HG03432 (cell line): ENCODE measurements around the gene ZNF200.
"Not testable (repeated sequence)": the region's sequence is repeated elsewhere in the genome, so short reads cannot be mapped to it uniquely, and the experiment has no call there.

Source experiments
- ATAC-seq: cut with Tn5 transposase; IDR thresholded peaks from one replicate; pipeline ENCODE4 v1.9.1; 2021; ENCODE audit warnings: mild to moderate bottlenecking, moderate library complexity; ENCODE audit not compliant: unreplicated experiment

ZNF200 gene

DNA sequence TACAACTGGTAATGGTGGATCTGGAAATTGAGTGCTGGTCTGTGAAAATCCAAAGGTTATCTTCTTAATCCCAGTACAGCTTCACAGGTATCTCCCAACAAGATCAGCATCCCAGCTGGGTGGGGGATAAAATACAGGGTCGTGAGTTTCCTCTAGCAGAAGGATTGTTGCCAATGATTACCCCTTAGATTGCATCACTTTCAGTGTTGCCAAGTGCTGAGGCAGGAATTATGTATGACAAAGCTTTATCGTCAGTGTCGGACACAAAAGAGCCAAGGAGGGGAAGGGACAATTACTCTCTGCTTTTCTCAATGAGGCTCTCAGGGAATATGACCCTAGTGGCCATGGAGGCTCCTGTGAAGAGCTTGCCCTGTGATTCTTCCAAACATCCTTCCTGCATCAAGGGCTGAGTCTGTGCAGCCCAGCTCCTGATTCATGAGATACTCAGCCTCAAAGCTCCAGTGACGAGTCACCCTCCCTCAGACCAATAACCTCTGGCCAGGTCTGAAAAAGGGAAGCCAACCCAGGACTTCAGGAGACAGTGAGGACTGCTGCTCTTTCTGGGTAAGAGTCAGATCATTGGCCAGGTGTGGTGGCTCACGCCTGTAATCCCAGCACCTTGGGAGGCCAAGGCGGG lies 31.9 kb downstream of the ZNF200 start:
- no peak for ATAC-seq

DNA sequence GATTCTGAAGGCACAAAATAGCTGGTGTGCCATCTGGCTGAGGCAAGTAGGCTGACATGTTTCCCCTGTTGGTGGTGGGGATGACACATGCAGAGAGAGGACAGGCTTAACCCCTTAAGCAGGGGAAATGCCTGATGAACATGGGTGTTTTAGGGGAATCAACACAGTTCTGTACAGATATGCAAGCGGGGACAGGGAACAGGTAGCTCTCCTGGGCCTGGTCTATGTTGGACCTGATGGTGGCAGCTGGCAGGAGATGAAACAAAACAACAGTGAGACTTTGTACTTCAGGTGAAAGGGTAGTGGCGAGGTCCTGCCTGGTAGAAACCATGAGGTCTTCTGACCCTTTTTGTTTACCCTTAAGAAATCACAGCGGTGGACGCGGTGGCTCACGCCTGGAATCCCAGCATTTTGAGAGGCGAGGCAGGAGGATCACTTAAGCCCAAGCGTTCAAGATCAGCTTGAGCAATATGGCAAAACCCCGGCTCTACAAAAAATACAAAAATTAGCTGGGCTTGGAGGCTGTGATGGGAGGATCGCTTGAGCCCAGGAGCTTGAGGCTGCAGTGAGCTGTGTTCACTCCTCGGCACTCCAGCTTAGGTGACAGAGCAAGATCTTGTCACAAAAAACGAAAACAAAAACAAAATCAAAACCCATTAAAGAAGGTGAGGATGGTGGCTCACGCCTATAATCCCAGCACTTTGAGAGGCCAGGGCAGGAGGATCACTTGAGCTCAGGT lies 36.5 kb downstream of the ZNF200 start:
- no peak for ATAC-seq

DNA sequence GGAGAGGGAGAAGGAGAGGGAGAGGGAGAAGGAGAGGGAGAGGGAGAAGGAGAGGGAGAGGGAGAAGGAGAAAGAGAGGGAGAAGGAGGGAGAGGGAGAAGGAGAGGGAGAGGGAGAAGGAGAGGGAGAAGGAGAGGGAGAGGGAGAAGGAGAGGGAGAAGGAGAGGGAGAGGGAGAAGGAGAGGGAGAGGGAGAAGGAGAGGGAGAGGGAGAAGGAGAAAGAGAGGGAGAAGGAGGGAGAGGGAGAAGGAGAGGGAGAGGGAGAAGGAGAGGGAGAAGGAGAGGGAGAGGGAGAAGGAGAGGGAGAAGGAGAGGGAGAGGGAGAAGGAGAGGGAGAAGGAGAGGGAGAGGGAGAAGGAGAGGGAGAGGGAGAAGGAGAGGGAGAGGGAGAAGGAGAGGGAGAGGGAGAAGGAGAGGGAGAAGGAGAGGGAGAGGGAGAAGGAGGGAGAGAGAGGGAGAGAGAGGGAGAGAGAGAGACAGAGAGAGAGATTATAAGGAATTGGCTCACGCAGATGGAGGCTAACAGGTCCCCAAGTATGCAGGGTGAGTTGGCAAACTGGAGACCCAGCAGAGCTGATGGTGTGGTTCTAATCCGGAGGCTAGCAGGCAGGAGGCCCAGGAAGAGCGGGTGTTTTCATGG lies 37.1 kb downstream of the ZNF200 start:
- ATAC-seq: not testable (repeated sequence)

DNA sequence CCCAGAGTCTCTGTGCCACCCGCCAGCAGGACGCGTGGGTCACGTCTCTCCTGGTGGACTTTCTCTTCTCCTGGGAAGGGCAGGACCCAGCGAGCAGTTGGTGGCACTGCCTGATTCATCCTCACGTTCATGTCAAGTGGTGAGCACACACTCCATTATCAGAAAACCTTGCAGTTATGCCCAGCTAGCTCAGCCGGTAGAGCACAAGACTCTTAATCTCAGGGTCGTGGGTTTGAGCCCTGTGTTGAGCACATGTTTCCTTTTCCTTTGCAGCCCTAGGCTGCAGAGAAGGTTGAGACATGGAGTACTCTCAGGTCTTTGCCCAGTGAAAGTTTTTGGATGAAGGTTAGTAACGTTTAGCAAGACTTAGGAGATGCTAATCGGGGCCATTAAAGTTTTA lies 39.0 kb downstream of the ZNF200 start:
- ATAC-seq: no peak

DNA sequence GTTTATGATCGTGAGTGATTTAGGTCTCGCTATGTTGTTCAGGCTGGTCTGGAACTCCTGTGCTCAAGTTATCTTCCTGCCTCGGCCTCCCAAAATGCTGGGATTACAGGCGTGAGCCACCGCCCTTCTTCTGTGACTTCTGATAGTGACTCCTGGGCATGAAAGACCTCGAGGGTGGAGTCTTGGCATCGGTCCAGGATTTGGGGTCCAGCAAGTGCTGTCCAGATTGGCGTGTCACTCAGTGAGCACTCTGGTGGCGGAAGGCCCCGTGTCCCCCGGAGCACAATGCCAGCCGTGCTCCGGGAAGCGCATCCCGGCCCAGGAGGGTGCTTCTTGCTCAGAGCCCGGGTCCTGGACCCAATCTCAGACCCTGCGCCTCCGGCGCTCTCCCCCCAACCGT lies 40.2 kb downstream of the ZNF200 start:
- no peak for ATAC-seq

DNA sequence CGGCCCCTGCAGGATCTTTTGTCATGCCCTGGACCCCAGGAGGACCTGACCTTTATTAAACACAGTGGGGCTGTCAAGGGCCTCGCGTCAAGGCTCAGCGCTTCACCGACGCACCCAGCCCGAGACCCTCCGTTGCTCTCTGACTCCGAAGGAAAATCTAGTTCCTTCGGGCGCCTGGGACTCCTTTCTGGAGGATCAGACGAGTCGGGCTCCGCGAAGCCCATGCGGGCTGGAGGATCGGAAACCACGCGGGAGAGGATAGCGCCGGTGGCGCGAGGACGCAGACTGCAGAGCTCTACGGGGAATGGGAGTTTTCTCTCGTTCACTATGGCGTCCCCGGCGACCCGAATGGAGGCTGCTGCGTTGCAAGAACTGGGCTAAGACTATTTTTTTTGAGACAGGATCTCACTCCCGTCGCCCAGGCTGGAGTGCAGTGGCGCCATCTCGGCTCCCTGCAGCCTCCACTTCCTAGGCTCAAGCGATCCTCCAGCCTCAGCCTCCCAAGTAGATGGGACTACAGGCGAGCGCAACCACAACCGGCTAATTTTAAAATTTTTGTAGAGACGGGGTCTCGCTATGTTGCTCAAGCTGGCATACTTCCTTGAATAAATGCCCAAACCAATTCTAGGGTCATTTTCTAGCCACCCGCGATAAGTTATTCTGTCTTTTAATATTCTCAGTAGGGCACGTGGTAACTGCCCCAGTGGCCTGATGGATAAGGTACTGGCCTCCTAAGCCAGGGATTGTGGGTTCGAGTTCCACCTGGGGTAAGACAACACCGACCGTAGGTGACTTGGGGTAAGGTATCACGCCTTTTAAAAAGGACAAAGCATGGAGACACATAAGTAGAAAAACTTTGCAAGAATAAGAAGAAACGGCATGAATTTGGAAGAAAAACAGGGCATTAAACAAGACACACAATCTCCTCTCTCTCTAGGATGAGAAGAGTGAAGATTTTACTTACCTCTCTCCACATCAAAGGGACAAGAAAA lies 41.4 kb downstream of the ZNF200 start:
- no peak for ATAC-seq

DNA sequence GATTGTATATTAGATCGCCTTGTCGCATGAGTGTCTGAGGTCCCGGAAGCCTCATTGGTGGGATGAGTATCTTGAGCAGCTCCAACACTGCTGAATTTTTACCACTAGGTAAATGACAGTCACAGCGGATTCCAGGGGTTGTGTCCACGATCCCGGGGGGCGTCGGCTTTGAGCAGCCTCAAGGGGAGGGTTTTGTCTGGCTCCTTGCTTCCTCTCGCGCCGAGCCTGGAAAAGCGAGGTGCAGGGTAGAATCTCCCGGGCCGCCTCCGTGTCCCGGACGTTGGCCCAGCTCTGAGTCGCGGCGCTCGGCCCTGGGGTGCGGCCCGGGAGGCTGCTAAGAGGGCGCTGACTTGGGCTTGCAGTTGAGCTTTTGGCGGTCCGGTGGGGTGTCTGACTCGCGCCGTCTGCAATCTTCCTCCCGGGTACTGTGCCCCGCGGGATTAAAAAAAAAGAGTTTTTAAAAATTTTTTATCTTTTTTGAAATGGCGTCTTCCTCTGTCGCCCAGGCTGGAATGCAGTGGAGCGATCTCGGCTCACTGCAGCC lies 42.4 kb downstream of the ZNF200 start:
- ATAC-seq: no peak

DNA sequence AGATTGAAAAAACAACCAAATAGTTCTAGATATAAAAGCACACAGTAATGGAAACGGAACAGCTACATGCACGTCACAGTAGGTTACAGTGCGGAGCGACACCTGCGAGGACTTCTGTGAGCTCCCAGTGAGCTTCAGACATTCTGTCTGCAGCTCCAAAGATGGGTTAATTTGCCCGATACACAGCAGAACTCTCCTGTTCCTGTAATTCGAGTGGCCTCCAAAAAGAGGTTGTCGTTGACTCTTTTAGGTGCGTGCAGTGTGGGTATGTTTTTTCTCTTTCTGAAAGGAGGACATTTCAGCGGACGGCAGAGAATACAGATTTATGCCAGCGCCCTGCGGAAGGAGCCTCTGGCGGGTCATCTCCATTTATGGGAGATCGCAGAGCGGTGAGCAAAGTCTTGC lies 44.0 kb downstream of the ZNF200 start:
- ATAC-seq: no peak

DNA sequence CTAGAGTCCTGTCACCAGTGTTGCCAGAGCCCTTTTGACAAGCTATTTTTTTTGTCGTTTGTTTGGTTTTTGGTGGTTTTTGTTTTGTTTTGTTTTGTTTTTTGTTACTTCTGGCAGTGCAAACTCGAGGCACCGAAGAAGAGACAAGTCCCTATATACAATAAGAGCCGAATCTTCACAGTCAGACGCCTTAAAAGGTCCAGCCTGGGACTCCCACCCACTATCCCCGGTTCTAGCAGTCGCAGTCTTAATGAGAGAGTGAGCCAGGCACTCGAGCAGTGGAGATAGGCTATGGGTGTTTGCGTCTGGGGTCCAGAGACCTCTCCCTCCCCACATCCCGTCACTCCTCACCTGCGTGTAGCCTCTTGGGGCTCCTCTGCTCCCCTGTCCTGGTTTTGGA lies 45.1 kb downstream of the ZNF200 start:
- ATAC-seq: no peak

DNA sequence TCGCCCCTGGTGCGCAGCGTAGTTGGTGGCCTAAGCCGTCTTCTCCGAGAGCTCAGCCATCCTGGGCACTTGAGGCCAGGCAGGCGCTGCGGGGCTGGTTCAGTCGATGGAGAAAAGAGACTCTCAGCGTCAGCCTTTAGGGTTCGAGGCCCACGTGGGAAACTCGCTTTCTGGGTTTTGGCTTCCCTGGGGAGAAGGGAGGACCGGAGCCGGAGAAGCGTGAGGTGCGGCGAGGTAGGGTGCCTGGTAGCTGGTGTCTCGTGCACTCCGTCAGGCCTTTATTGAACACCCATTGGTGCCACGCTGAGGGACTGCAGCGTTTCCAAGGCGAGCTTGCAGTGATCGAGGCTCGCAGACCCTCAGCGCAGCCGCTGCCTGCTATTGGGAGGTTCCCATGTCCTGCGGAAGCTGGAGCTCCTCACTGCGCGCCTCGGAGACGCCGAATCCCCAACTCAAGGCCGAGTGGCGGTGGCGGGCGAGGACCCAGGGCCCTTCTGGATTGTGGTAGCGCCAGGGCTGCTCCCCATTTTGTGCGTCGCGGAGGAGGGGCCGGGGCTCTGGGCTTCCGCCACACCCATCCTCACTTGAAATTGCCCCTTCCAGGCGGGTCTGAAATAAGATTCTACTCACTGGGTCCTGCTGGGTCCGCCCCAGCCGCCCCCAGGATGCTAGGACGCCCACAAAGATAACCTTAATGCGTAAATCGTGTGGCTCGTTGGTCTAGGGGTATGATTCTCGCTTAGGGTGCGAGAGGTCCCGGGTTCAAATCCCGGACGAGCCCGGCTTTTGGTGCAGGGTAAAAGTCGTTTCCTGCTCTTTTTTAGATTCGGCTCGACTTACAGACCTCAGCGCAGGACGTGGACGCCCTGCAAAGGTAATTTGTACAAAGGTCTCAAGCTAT lies 45.8 kb downstream of the ZNF200 start:
- peak; percentile 38 for ATAC-seq

DNA sequence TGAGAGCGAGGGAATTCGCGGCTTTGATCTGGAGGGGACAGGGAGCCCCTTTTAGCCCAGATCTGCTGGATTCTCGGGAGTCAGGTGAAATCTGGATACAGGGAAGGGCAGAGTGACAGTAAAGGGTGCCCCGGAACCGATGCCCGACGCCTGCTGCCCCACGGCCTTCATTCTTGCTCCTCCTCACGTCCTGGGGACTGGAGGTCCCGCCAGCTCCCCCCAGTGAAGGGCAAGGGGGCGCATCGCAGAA lies 46.4 kb downstream of the ZNF200 start:
- no peak for ATAC-seq

DNA sequence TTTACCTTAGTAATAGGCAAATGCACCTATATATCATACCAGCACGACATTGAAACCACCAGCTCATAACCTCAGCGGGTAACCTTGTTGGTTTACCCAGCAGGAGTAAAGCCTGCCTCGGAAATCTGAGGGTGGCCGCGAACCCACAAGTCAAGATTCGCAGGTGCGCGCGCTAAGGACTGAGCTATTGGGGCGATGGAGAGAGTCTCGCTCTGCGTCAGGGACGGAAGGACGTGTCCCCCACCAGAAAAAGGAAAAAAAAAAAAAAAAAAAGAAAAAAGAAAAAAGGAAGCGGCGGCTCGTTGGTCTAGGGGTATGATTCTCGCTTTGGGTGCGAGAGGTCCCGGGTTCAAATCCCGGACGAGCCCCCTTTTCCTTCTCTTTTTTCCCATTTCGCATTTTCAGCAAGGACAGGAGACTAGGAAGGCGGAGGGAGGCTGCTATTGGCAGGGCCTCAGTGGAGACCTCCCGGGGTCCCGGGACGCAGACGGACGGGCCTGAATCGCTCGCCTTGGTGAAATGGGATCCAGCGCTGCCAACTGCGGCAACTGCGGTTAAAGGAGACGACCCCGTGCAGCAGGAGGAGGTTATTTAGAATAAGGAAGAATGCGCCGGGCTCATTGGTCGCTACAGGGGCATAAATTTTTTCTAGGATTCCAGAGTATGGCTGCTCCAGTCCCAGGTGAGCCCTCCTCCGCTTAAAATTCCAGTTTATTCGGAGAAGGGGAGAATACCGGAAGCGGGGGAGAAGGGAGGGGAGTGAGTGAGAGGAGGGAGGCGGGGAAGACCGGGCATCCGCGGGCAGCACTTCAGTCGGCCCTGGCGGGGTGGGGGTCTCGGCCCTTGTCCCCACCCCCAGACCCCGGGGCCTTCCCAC lies 46.9 kb downstream of the ZNF200 start, which contains the start of gene OR1F1:
Gene OR1F1 (plus strand): TSS at position 407 of the 877 bp plus-strand sequence.
- no peak for ATAC-seq

DNA sequence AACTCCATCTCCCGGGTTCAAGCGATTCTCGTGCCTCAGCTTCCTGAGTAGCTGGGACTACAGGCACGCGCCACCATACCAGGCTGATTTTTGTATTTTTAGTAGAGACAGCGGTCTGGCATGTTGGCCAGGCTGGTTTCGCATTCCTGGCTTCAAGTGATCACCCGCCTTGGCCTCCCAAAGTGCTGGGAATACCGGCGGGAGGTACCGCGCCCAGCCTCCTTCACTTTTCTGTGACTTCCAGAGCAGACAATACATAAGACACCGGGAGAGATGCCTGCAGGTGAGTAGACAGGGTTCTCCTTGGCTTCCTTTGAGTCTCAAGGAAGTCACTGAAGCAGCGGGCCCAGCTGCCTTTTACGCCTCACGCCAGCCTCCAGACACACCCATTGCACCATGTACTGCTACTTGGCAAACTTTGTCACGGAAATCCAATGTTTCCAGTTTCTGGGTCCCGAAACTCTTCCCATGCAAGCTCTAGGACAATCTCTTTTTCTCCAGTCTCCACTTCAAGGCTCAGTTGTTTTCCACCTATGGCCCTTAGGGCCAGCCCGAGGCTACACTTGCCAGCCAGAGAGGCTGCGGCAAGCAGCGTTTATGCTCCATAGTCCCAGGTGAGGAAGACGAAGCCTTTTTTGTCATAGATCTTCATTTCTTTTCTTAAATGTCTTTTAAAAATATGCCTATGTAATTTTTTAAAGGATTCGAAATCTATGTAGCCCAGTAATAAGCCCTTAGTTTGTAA lies 47.8 kb downstream of the ZNF200 start:
- no peak for ATAC-seq

DNA sequence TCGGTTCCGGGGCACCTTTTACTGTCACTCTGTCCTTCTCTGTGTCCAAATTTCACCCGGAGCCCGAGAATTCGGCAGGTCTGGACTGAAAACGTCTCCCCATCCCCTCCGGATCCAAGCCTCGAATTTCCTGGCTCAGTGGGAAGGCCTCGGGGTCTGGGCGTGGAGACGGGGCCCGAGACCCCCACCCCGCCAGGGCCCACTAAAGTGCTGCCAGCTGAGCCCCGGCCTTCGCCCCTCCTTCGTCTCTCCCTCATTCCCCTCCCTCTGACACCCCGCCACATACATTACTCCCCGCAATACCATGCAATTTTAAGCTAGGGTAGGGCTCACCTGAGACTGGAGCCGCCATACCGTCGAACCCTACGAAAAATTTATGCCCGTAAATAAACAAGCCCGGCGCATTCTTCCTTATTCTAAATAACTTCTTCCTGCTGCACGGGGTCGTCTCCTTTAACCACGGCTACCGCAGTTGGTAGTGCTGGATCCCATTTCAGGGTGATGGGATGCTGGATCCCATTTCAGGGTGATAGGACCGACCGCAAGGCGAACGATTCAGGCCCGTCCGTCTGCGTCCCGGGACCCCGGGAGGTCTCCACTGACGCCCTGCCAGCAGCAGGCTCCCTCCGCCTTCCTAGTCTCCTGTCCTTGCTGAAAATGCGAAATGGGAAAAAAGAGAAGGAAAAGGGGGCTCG lies 51.4 kb downstream of the ZNF200 start:
- ATAC-seq: no peak

DNA sequence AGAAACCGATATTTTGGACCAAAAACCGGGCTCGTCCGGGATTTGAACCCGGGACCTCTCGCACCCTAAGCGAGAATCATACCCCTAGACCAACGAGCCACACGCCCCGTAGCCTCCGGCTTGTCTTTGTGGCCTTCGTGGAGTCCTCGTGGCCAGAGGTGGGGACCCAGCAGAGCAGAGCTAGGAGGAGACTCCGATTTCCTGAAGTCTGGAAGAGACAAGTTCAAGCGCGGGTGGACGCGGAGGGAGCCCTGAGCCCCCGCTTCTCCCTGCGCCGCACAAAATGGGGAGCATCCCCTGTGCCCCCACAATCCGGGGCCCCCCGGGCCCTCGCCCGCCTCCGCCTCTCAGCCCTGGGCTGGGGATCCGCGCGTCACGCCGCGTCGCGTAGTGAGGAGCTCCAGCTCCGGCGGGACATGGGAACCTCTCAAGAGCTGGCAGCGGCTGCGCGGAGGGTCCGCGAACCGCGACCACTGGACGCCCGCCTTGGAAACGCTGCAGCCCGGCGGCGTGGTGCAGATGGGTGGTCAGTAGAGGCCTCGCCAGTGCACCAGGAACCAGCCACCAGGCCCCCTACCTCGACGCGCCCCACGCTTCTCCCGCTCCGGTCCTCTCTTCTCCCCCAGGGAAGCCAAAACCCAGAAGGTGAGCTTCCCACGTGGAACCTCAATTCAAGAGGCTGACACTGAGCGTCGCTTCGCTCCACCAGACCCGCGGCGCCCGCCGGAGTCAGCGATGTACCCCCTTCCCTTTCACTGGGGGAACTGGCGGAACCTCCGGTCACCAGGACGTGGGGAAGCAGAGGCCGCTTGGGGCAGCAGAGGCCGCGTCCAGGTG lies 52.1 kb downstream of the ZNF200 start:
- ATAC-seq: no peak

DNA sequence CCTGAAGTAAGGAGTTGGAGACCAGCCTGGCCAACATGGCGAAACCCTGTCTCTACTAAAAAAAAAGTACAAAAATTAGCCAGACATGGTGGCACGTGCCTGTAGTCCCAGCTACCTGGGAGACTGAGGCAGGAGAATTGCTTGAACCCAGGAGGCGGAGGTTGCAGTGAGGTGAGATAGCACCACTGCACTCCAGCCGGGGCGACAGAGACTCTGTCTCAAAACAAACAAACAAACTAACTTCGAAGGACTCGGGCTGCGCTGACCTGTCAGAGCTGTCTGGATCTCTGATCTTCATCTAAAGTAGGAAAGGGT lies 52.7 kb downstream of the ZNF200 start:
- not testable (repeated sequence) for ATAC-seq

DNA sequence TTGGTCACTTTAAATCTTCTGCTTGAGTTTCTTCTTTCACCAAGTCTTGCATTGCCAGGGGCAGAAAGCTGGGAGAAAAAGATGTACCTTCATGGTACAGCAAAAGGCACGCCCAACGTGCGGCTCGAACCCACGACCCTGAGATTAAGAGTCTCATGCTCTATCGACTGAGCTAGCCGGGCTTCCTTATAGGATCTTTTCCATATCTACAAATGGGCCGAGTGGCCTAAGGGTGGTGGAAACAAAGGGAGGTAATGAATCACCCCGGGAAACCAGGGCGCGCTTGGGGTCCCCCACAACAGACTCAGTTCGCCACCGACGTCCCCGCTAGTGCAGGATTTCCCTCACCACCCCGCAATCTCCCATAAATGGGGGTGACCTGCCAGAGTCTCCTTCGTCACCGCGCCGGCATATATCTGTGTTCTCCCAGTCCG lies 54.5 kb downstream of the ZNF200 start:
- no peak for ATAC-seq
